IMR-90 (cell line): ENCODE data around the gene ST6GALNAC2. TPM values are rescaled to one million over a fixed set of nuclear protein-coding genes. Genes with fewer than 3 reads are reported as not detected.
"Not testable (repeated sequence)": the region's sequence is repeated elsewhere in the genome, so short reads cannot be mapped to it uniquely, and the experiment has no call there.

Experiments
- ATAC-seq: fragments of 200-7000 bp; cut with Tn5 transposase; 2 replicates; pipeline ENCODE4 v1.9.1; 2020; ENCODE audit warnings: low read depth, mild to moderate bottlenecking, moderate library complexity
- BruUV-seq: library from RNA; stranded (reverse); fragments of 400-500 nt; replicated peaks from 2 replicates; lab custom pipeline; 2021; lab: Mats Ljungman, UMichigan
- CTCF ChIA-PET: fragments of 300-600 bp; formaldehyde crosslinking; extraction: SDS; loops from one replicate; lab custom pipeline; 2021; ENCODE audit warnings: antibody characterized with exemption; lab: Yijun Ruan, JAX
- POLR2A ChIA-PET: fragments of 300-600 bp; sonication (Branson Sonifier 250); formaldehyde crosslinking; loops from one replicate; lab custom pipeline; 2022; ENCODE audit warnings: antibody characterized with exemption; ENCODE audit not compliant: unreplicated experiment; lab: Charles Lee
- DNase-seq: peaks from one replicate; pipeline ENCODE4 v3.0.0; 2013
- H2AFZ ChIP-seq: replicated peaks from 2 replicates; pipeline ENCODE3; 2013; ENCODE audit warnings: low read length, mild to moderate bottlenecking; ENCODE audit not compliant: poor library complexity
- H2AK5ac ChIP-seq: 2 replicates; pipeline ENCODE4 v1.6.1; 2013; ENCODE audit warnings: low read depth, low read length, inconsistent platforms
- H2AK9ac ChIP-seq: replicated peaks from 2 replicates; pipeline ENCODE3; 2013; ENCODE audit warnings: mild to moderate bottlenecking, low read depth, low read length, moderate library complexity; ENCODE audit not compliant: poor library complexity
- H2BK120ac ChIP-seq: 2 replicates; pipeline ENCODE4 v1.6.1; 2013; ENCODE audit warnings: low read depth, low read length, inconsistent platforms
- H2BK15ac ChIP-seq: 3 replicates; pipeline ENCODE4 v1.6.1; 2013; ENCODE audit warnings: low read depth, low read length, inconsistent platforms
- H2BK20ac ChIP-seq: 2 replicates; pipeline ENCODE4 v1.6.1; 2013; ENCODE audit warnings: low read depth, mild to moderate bottlenecking, inconsistent platforms, low read length, moderate library complexity
- H2BK5ac ChIP-seq: 2 replicates; pipeline ENCODE4 v1.6.1; 2013; ENCODE audit warnings: mild to moderate bottlenecking, low read depth, low read length, inconsistent platforms; ENCODE audit not compliant: poor library complexity, severe bottlenecking
- H3K14ac ChIP-seq: replicated peaks from 2 replicates; pipeline ENCODE4 v1.6.1; 2013; ENCODE audit warnings: low read depth, low read length, inconsistent platforms
- H3K18ac ChIP-seq: 2 replicates; pipeline ENCODE4 v1.6.1; 2013; ENCODE audit warnings: low read depth, low read length, control low read depth
- H3K23ac ChIP-seq: 2 replicates; pipeline ENCODE4 v1.6.1; 2013; ENCODE audit warnings: low read depth, low read length, inconsistent platforms
- H3K27ac ChIP-seq: 2 replicates; pipeline ENCODE4 v1.5.1; 2013; ENCODE audit warnings: mild to moderate bottlenecking, control low read depth, low read length; ENCODE audit not compliant: insufficient read depth
- H3K27me3 ChIP-seq: 2 replicates; pipeline ENCODE4 v1.6.1; 2013; ENCODE audit warnings: low read length; ENCODE audit not compliant: control insufficient read depth, insufficient read depth
- H3K36me3 ChIP-seq: 2 replicates; pipeline ENCODE4 v1.6.1; 2013; ENCODE audit warnings: low read length, mixed read lengths; ENCODE audit not compliant: control insufficient read depth, insufficient read depth
- H3K4ac ChIP-seq: 2 replicates; pipeline ENCODE4 v1.6.1; 2013; ENCODE audit warnings: low read depth, low read length, inconsistent platforms
- H3K4me1 ChIP-seq: 2 replicates; pipeline ENCODE4 v1.6.1; 2013; ENCODE audit warnings: low read length, mixed read lengths; ENCODE audit not compliant: control insufficient read depth, insufficient read depth
- H3K4me2 ChIP-seq: 2 replicates; pipeline ENCODE4 v1.6.1; 2013; ENCODE audit warnings: low read depth, mild to moderate bottlenecking, control low read depth, low read length, moderate library complexity
- H3K4me3 ChIP-seq: 2 replicates; pipeline ENCODE4 v1.5.1; 2013; ENCODE audit warnings: low read depth, mild to moderate bottlenecking, control low read depth, low read length, moderate library complexity; ENCODE audit not compliant: insufficient read depth
- H3K56ac ChIP-seq: 2 replicates; pipeline ENCODE4 v1.6.1; 2013; ENCODE audit warnings: low read length, inconsistent platforms; ENCODE audit not compliant: insufficient read depth; ENCODE audit errors: extremely low read depth
- H3K79me1 ChIP-seq, 2 experiments: 2 replicates each; pipeline ENCODE4 v1.6.1; 2013; ENCODE audit warnings: low read length in 2 of 2, inconsistent platforms in 1 of 2, low read depth in 1 of 2
- H3K9ac ChIP-seq: 2 replicates; pipeline ENCODE4 v1.6.1; 2013; ENCODE audit warnings: low read depth, low read length, control low read depth
- H3K9me1 ChIP-seq: 2 replicates; pipeline ENCODE4 v1.6.1; 2013; ENCODE audit warnings: low read length, inconsistent platforms; ENCODE audit not compliant: insufficient read depth
- H3K9me3 ChIP-seq: 2 replicates; pipeline ENCODE4 v1.6.1; 2013; ENCODE audit warnings: low read length; ENCODE audit not compliant: control insufficient read depth, insufficient read depth
- H4K20me1 ChIP-seq: 2 replicates; pipeline ENCODE4 v1.6.1; 2013; ENCODE audit warnings: low read length, inconsistent platforms; ENCODE audit not compliant: insufficient read depth
- H4K5ac ChIP-seq: 2 replicates; pipeline ENCODE4 v1.6.1; 2013; ENCODE audit warnings: mild to moderate bottlenecking, low read depth, low read length, control low read depth
- H4K8ac ChIP-seq, 2 experiments: 2 replicates each; pipeline ENCODE4 v1.6.1; 2013; ENCODE audit warnings: low read depth in 2 of 2, low read length in 2 of 2, control low read depth in 1 of 2, inconsistent platforms in 1 of 2
- H4K91ac ChIP-seq: 2 replicates; pipeline ENCODE4 v1.6.1; 2013; ENCODE audit warnings: low read depth, low read length, inconsistent platforms; ENCODE audit not compliant: insufficient read depth
- CHD1 ChIP-seq: IDR thresholded peaks from 2 replicates; pipeline ENCODE4 v1.6.1; 2012; ENCODE audit warnings: low read depth, low read length, improper control_type of control experiment
- MAZ ChIP-seq: IDR thresholded peaks from 2 replicates; pipeline ENCODE4 v1.6.1; 2012; ENCODE audit warnings: low read depth, mild to moderate bottlenecking, low read length, improper control_type of control experiment, moderate library complexity, borderline replicate concordance
- MXI1 ChIP-seq: IDR thresholded peaks from 2 replicates; pipeline ENCODE4 v1.6.1; 2012; ENCODE audit warnings: low read depth, mild to moderate bottlenecking, low read length, moderate library complexity, borderline replicate concordance
- RAD21 ChIP-seq: IDR thresholded peaks from 2 replicates; pipeline ENCODE4 v1.6.1; 2012; ENCODE audit warnings: low read length, improper control_type of control experiment
- WGBS, 2 experiments: methylation state at CpG; one replicate each; pipeline versions ENCODE4 v1.1.5 to v1.1.7; 2013; ENCODE audit warnings: missing lambda C conversion rate in 2 of 2; ENCODE audit not compliant: insufficient read length in 1 of 2; ENCODE audit errors: extremely low coverage in 2 of 2; 5-methylcytosine and 5-hydroxymethylcytosine counted together
- dilution Hi-C: fragments of 300-500 bp; cut with HindIII; formaldehyde crosslinking; loops from one replicate; pipeline ENCODE4 v1.14.3; 2018; ENCODE audit warnings: low sequenced_read_pairs; ENCODE audit not compliant: unreplicated experiment
- in situ Hi-C: fragments of 300-500 bp; cut with MboI; formaldehyde crosslinking; loops from 3 replicates; pipeline ENCODE4 v1.14.3; 2019; ENCODE audit warnings: low sequenced_read_pairs, inconsistent platforms, mixed read lengths
- intact Hi-C: fragments of 100-400 bp; cut with micrococcal nuclease; formaldehyde crosslinking; loops from 2 replicates; pipeline ENCODE4 v1.10.0; 2022
- polyA plus RNA-seq, 3 experiments: library from polyadenylated mRNA; depleted of rRNA; stranded (reverse); fragments of >200 nt; gene quantifications; 2 replicates each; pipeline ENCODE4 v1.2.3, GENCODE V29; 2012; ENCODE audit warnings: low replicate concordance in 1 of 3
- total RNA-seq: library from RNA; depleted of rRNA; stranded (reverse); fragments of >200 nt; gene quantifications from 2 replicates; pipeline ENCODE4 v1.2.3, GENCODE V29; 2012

The ST6GALNAC2 gene
- total and polyA plus RNA-seq, 2 of the 4 experiments (the other 2 are of a cell fraction), result 0.10 TPM; not detected in 1

GRCh38 chr17:76614912-76615617 lies 29.4 kb upstream of the ST6GALNAC2 start:
- Histone ChIP-seq H3K9ac (no peak overlapping the region), H3K9me1 (no peaks in the 10 kb centered on the region), H3K27ac (no peak overlapping the region), H3K36me3 (no peaks in the 10 kb centered on the region), H4K5ac (no peak overlapping the region), H2AK9ac (no peak overlapping the region), H2BK5ac (no peak overlapping the region), H3K56ac (no peak overlapping the region), H4K8ac (no peak overlapping the region), H3K14ac (no peak overlapping the region), H4K91ac (no peak overlapping the region), H3K79me1 (no peaks in the 10 kb centered on the region), H3K27me3 (0 out of 2 replicates have a peak, but pooled peaks cover 2% of the 10 kb centered on the region), H3K23ac (no peak overlapping the region), H2AFZ (no peak overlapping the region), H2BK15ac (no peak overlapping the region), H3K4me3 (no peak overlapping the region), H2BK120ac (no peak overlapping the region), H3K4ac (no peak overlapping the region), H3K18ac (no peak overlapping the region), H3K4me2 (no peak overlapping the region), H4K20me1 (no peaks in the 10 kb centered on the region), H3K9me3 (no peaks in the 10 kb centered on the region), H2AK5ac (no peak overlapping the region), H3K4me1 (no peaks in the 10 kb centered on the region), H2BK20ac (no peak overlapping the region)
- ChIA-PET CTCF (no interaction called here), POLR2A (interaction anchor here (0.6 kb wide), 1 partner anchor 32 kb away, joined by 5 read pairs; no protein-coding TSS in a partner anchor)
- in situ Hi-C loops (no loop called here), dilution Hi-C loops (no loop called here), intact Hi-C loops (no loop called here)
- BruUV-seq, result no TSS peak
- ATAC-seq (no peak), DNase-seq (no peak)
- TF ChIP-seq CHD1, result no peak
- TF ChIP-seq MXI1, result no peak
- TF ChIP-seq MAZ, result no peak
- no peak for TF ChIP-seq RAD21
- 89% methylated on average over 15 of the region's 28 CpGs; no CpG with 5 or more reads in 1 of the 2 experiments for WGBS, 2 experiments

- H4K20me1 ChIP-seq, H3K18ac ChIP-seq, DNase-seq, H3K9ac ChIP-seq, H3K23ac ChIP-seq, H2AK9ac ChIP-seq, H3K9me3 ChIP-seq, intact Hi-C loops, H3K4ac ChIP-seq, H3K56ac ChIP-seq, H2AK5ac ChIP-seq, H4K8ac ChIP-seq, H3K36me3 ChIP-seq, H3K14ac ChIP-seq, H3K4me1 ChIP-seq, H2AFZ ChIP-seq, H3K4me3 ChIP-seq, POLR2A ChIA-PET, H2BK15ac ChIP-seq, ATAC-seq, H4K91ac ChIP-seq, H3K27ac ChIP-seq, H4K5ac ChIP-seq, in situ Hi-C loops, H2BK120ac ChIP-seq, H3K9me1 ChIP-seq, H3K27me3 ChIP-seq, dilution Hi-C loops, CTCF ChIA-PET, H2BK20ac ChIP-seq, H3K79me1 ChIP-seq, H2BK5ac ChIP-seq, BruUV-seq, H3K4me2 ChIP-seq: not testable (repeated sequence)
- WGBS, 2 experiments, result 100% methylated on average over 2 of the region's 13 CpGs; no CpG with 5 or more reads in 1 of the 2 experiments
Measured at GRCh38 chr17:76614064-76614759, 28.6 kb upstream of the ST6GALNAC2 start.
